Fibroblast of lung (primary cell): ENCODE measurements around the gene RBFOX1. TPM values are rescaled to one million over a fixed set of nuclear protein-coding genes. Genes with fewer than 3 reads are reported as not detected.

Experiments used
- DNase-seq, 2 donors: peaks; one replicate each; pipeline versions ENCODE4 v3.0.0 to v3.0.0-alpha.2; 2010; ENCODE audit warnings: low read depth in 2 of 2
- H2AFZ ChIP-seq: 2 replicates; pipeline ENCODE4 v1.5.1; 2012; ENCODE audit warnings: low read length, control low read depth, inconsistent platforms
- H3K27ac ChIP-seq: 2 replicates; pipeline ENCODE4 v1.5.1; 2011; ENCODE audit warnings: low read length, control low read depth; ENCODE audit not compliant: insufficient read depth
- H3K27me3 ChIP-seq: 2 replicates; pipeline ENCODE4 v1.5.1; 2011; ENCODE audit warnings: mild to moderate bottlenecking, low read length; ENCODE audit not compliant: control insufficient read depth, insufficient read depth
- H3K36me3 ChIP-seq: 2 replicates; pipeline ENCODE4 v1.5.1; 2011; ENCODE audit warnings: low read length; ENCODE audit not compliant: control insufficient read depth, insufficient read depth
- H3K4me1 ChIP-seq: 2 replicates; pipeline ENCODE4 v1.5.1; 2011; ENCODE audit warnings: low read length; ENCODE audit not compliant: control insufficient read depth, insufficient read depth; ENCODE audit errors: extremely low read depth
- H3K4me2 ChIP-seq: 2 replicates; pipeline ENCODE4 v1.5.1; 2011; ENCODE audit warnings: low read length, control low read depth; ENCODE audit not compliant: insufficient read depth; ENCODE audit errors: extremely low read depth
- H3K4me3 ChIP-seq, 4 experiments: fragments of 200-600 bp in 1 of 4; sonication (generic) in 1 of 4; replicated peaks in 1 of 4; 2 replicates each; pipeline ENCODE4 v1.5.1; 2011 to 2016; ENCODE audit warnings: low read length in 4 of 4, low read depth in 3 of 4, mild to moderate bottlenecking in 3 of 4, control low read depth in 2 of 4, inconsistent platforms in 1 of 4, mixed read lengths in 1 of 4; ENCODE audit not compliant: insufficient read depth in 1 of 4; ENCODE audit errors: control extremely low read depth in 1 of 4
- H3K79me2 ChIP-seq: 2 replicates; pipeline ENCODE4 v1.5.1; 2012; ENCODE audit warnings: mild to moderate bottlenecking, low read length, inconsistent platforms; ENCODE audit not compliant: control insufficient read depth, insufficient read depth
- H3K9ac ChIP-seq: 2 replicates; pipeline ENCODE4 v1.5.1; 2011; ENCODE audit warnings: mild to moderate bottlenecking, low read length, control low read depth; ENCODE audit not compliant: insufficient read depth
- H3K9me3 ChIP-seq: 2 replicates; pipeline ENCODE4 v1.5.1; 2012; ENCODE audit warnings: low read depth, low read length; ENCODE audit not compliant: control insufficient read depth, insufficient read depth
- H4K20me1 ChIP-seq: 2 replicates; pipeline ENCODE4 v1.5.1; 2011; ENCODE audit warnings: low read length; ENCODE audit not compliant: control insufficient read depth, insufficient read depth; ENCODE audit errors: extremely low read depth
- EZH2 ChIP-seq: IDR thresholded peaks from 2 replicates; pipeline ENCODE4 v1.5.1; 2012; ENCODE audit warnings: low read length, control low read depth, mild to moderate bottlenecking; ENCODE audit errors: missing control alignments
- polyA plus RNA-seq, 2 donors: library from polyadenylated mRNA; depleted of rRNA in 1 of 2; stranded (reverse) in 1 of 2; unstranded in 1 of 2; fragments of >200 nt; gene quantifications; 2 replicates each; pipeline ENCODE4 v1.2.1, GENCODE V29; 2011 to 2012; ENCODE audit warnings: missing spikeins in 1 of 2
- total RNA-seq: library from RNA; depleted of rRNA; stranded (reverse); fragments of >200 nt; gene quantifications from 2 replicates; pipeline ENCODE4 v1.2.1, GENCODE V29; 2014
- TF ChIP-seq, protein P1 (sequence below), 2 donors: IDR thresholded peaks in 1 of 2; conservative IDR thresholded peaks in 1 of 2; 1 replicate in 1 of 2; 2 replicates in 1 of 2; pipeline ENCODE4 v1.5.1; 2011 to 2012; ENCODE audit warnings: low read length in 2 of 2, control low read depth in 1 of 2, inconsistent platforms in 1 of 2, low read depth in 1 of 2, mild to moderate bottlenecking in 1 of 2

Gene RBFOX1
- total and polyA plus RNA-seq, 2 donors (not counting 1 experiment from before 2014, with no cell fraction given) = not detected

DNA sequence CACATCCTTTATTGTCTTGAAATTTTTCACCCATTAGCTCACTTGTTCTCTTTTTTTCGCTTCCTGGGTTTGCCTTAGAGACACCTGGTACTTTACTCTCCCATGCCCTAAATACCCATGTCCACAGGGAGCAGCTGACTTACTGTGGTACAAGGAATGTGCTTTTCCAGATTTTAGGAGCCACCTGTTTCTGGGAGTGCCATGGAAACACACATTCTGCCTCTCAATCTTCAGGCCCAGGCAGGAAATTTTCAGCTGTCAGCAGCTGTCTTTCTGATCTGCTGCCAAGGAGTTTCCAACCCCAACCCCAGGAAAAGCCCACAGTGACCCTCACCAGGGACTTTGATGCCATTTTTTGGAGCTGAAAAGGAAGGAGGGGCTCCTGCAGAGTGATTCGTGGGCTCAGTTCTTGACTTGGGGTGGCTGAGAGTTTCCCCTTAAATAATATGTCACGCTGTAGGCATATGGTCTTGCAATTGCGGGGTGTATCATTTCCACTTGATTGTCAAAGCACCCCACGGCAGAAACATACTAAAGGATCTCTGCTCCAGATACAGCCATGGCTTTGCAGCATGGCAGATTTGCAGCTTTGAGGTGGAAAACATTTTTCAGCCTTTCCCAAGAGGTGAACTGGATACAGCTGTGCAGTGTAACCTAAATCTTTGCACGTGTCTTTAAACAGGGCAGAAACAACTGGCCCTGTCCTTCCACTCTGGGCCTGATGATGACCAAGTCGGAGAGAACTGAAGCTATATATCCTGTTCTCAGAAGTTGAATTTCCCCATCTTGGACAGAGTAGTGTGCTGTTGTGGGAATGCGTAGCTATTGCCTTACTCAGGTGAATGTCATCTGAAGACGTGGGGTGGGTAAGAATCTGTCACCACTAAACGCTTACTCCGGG lies 19.2 kb downstream of the RBFOX1 start:
- Histone ChIP-seq H3K4me1 (no peaks in the 10 kb centered on the region), H3K9me3 (no peaks in the 10 kb centered on the region), H3K4me3 (no peak overlapping the region), H3K9ac (no peak overlapping the region), H3K36me3 (no peaks in the 10 kb centered on the region), H3K27ac (no peak overlapping the region), H2AFZ (no peak overlapping the region), H4K20me1 (no peaks in the 10 kb centered on the region), H3K79me2 (no peaks in the 10 kb centered on the region), H3K27me3 (no peaks in the 10 kb centered on the region), H3K4me2 (no peak overlapping the region)
- DNase-seq = no peak
- TF ChIP-seq EZH2 = no peak
- TF ChIP-seq, protein P1, sequence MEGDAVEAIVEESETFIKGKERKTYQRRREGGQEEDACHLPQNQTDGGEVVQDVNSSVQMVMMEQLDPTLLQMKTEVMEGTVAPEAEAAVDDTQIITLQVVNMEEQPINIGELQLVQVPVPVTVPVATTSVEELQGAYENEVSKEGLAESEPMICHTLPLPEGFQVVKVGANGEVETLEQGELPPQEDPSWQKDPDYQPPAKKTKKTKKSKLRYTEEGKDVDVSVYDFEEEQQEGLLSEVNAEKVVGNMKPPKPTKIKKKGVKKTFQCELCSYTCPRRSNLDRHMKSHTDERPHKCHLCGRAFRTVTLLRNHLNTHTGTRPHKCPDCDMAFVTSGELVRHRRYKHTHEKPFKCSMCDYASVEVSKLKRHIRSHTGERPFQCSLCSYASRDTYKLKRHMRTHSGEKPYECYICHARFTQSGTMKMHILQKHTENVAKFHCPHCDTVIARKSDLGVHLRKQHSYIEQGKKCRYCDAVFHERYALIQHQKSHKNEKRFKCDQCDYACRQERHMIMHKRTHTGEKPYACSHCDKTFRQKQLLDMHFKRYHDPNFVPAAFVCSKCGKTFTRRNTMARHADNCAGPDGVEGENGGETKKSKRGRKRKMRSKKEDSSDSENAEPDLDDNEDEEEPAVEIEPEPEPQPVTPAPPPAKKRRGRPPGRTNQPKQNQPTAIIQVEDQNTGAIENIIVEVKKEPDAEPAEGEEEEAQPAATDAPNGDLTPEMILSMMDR (conservative IDR thresholded peaks at IDR 0.05 in 1 of 2, IDR thresholded peaks at IDR 0.05 in 1 of 2; ENCODE audit: low read depth in 1 of 2, low read length in 2 of 2) = no peak

DNA sequence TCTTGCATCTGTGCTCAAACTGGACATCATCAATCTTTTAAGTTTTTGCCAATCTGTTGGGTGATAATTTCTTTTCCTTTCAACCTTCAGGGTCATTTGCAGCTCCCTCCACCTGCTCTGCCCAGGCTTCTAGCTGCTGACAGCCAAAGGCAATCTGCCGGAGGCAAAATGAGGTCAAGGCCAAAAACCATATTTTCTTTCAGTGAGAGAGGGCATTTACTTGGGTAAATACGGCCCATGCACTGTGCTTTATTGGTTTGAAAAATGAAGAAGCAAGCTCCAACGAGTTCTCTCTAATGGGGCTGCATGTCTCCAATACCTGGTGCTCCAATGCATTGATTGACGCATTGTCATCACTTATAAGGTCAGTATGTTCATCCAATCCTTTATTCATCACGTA lies 23.1 kb downstream of the RBFOX1 start:
- Histone ChIP-seq H3K27me3 (no peaks in the 10 kb centered on the region), H3K36me3 (no peaks in the 10 kb centered on the region), H3K4me2 (no peak overlapping the region), H4K20me1 (no peaks in the 10 kb centered on the region), H3K79me2 (no peaks in the 10 kb centered on the region), H3K4me3 (no peak overlapping the region), H3K9ac (no peak overlapping the region), H3K9me3 (no peaks in the 10 kb centered on the region), H2AFZ (no peak overlapping the region), H3K4me1 (no peaks in the 10 kb centered on the region), H3K27ac (no peak overlapping the region)
- no peak for TF ChIP-seq EZH2
- TF ChIP-seq, protein P1 (conservative IDR thresholded peaks at IDR 0.05 in 1 of 2, IDR thresholded peaks at IDR 0.05 in 1 of 2; ENCODE audit: low read depth in 1 of 2, low read length in 2 of 2) = no peak
- no peak for DNase-seq

DNA sequence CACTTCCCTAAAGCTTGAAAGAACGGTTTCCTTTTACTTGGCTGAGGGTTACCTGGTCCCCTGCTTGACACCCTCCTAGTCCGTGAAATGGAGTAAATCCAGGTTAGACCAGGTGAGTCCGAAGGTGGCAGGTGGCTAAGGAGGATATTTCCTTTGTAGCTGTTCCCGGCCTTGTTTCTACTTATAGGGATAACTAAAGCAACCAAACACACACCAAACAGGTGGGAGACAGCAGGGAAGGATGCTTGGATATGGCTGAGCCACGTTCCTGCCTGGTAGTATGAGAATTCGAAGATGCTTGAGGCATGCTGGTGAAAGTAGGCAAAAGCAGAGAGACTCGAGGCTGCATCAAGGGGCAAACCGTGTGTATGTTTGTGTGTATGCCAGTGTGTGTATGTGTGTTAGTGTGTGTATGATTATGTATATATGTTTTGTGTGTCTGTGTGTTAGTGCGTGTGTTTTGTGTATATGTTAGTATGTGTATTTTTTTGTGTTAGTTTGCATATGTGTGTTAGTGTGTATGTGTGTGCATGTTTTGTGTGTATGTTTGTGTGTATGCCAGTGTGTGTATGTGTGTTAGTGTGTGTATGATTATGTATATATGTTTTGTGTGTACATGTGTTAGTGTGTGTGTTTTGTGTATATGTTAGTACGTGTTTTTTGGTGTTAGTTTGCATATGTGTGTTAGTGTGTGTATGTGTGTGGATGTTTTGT lies 28.9 kb downstream of the RBFOX1 start:
- no peaks in the 10 kb centered on the region for H3K79me2 ChIP-seq
- no peaks in the 10 kb centered on the region for H4K20me1 ChIP-seq
- no peak overlapping the region for H3K4me3 ChIP-seq
- H3K4me2 ChIP-seq = no peak overlapping the region
- H3K9me3 ChIP-seq = no peaks in the 10 kb centered on the region
- no peak overlapping the region for H3K27ac ChIP-seq
- DNase-seq = no peak
- TF ChIP-seq EZH2 = no peak
- TF ChIP-seq, protein P1 (conservative IDR thresholded peaks at IDR 0.05 in 1 of 2, IDR thresholded peaks at IDR 0.05 in 1 of 2; ENCODE audit: low read depth in 1 of 2, low read length in 2 of 2) = no peak
- no peaks in the 10 kb centered on the region for H3K4me1 ChIP-seq
- no peak overlapping the region for H2AFZ ChIP-seq
- H3K27me3 ChIP-seq = no peaks in the 10 kb centered on the region
- no peak overlapping the region for H3K9ac ChIP-seq
- H3K36me3 ChIP-seq = no peaks in the 10 kb centered on the region
